Hematopoietic multipotent progenitor cell treated with erythropoietin and hydrocortisone succinate and interleukin-3 and kit ligand, for 4 days (in vitro differentiated cells): ENCODE measurements around the gene SST.
A peak's percentile ranks its signal among the peaks of the same experiment; 100 is the strongest.

ENCODE experiments used
- DNase-seq: peaks from one replicate; pipeline ENCODE4 v3.0.0-alpha.2; 2015

Gene SST

DNA sequence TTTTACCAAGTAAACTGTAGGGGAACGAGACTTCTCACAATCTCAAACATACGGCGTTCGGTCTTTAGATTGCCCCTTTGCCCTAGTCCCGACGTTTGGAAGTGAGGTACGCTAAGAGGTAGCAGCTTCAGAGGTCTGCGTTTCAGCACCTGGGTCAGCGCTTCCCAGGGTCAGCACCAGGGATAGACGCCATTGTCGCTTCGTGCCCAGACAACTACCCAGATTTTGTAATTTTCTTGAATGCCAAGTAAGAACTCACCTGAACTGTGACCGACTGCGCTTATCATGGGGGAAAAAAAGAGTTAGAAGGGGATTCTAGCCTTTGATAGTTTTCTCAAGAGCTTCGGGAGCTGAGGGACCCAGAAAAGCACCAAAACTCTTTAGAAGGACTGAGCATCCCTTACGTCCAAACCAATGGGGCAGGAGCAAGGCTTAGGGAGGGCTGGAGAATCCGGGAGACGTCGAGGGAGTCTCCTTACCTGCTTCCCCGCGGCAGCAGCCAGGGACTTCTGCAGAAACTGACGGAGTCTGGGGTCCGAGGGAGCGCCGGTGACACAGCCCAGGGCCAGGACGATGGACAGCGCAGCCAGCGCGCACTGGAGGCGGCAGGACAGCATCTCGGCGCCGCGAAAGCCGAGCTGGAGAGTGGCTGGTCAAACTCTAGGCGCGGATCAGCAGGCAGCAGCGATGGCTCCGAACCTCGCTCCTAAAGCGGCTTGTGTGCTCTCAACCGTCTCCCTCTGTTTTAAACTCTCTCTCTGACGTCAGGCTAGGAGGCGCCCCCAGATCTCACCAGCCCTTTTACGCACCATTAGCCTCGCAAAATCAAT, at the start of gene SST:
Gene SST, minus strand, starts transcription at position 720 of the 830 bp plus-strand sequence. Its CDS starts 103 bp downstream, at position 617.
- peak; percentile 79 for DNase-seq

DNA sequence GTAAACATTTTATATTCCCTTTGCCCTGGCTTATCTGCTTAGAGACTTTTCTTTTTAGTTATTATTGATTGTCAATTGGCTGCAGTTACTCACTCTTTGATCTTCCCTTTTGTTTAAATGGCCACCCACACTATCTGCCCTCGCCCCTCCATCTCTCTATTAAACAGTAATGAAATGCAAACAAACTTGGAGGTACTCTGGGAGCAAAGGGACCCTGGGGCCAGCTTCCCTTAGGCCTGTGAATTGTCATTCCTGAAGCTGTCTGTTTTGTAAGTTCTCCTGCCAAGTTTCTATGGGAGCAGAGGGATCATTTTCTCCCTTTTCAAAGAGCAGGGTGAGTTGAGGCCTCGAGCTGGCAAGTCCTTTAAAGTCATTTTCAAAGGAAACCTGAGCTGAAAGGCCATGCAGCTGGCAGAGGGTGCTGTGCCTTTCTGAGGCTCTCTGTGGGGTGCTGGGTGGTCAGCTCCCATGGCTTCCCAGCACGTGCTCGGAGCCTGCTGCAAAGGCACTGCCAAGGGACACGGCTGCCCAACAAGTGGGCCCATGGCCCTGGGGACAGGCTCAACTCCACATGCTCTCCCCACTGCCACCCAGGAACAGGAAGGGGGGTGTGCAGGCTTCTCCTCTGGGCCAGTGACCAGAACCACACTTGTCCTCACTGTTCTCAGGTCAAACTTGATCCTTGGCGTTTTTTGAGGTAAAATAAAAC, 49.6 kb upstream of the SST start:
- no peak for DNase-seq

DNA sequence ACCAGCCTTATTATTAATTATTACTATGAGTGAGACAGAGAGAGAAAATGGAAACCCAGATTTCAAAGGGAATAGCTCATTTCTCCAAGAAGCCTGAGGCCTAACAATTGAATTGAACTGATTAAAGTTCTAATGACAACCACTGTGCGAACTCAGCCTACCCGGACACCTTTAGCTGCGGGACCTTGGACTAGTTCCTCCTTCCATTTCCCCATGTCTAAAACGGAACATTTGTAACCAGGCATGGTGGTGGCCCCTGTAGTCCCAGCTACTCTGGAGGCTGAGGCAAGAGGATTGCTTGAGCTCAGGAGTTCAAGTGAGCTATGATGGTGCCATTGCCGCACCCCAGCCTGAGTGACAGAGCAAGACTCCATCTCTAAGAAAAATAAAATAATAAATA, 48.6 kb upstream of the SST start:
- no peak for DNase-seq

DNA sequence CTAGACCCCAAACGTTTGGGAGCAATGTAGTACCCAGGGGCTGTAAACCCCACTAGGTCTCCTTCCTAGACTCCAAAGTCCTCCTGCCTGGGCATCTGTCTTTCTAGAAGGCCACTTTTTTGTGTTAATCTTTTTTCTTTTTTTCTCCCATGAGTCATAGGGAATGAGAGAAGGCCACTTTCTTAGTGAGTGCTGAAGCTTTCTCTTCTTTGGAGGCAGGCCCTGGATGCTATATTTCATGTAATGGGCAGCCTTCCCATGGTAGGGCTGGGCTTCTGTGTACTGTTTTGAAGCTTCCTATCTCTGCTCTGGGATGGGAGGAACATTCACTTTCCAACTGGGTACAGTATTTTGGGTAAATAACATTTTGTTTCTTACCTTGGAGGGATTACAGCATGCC, 47.4 kb upstream of the SST start:
- no peak for DNase-seq

DNA sequence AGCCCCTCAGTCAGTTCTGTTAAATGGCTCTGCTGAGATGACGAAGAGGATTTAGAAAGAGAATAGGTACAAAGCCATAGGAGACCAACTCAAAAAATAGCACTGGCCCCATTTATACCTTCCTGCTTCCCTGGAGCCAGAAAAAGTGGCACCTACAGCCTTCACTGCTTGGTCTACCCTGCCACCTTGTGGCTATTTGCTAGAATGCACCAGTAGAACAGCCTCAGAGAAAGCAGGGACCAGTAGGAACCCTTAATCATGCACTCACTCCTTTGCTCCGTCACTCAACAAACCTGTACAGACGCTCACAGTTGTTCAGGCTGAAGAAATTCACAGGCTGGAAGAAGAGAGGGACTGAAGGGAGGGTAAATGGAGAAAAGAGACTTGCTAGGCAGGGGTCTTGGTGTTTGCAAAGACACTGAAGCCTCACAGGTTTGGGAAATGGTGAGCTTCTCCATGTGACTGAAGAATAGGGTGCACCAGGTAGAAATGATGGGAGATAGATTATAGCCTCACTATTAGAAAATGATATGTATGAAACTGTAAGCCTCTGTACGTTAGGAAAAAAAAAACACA, 44.3 kb upstream of the SST start:
- DNase-seq, result peak; percentile 85

DNA sequence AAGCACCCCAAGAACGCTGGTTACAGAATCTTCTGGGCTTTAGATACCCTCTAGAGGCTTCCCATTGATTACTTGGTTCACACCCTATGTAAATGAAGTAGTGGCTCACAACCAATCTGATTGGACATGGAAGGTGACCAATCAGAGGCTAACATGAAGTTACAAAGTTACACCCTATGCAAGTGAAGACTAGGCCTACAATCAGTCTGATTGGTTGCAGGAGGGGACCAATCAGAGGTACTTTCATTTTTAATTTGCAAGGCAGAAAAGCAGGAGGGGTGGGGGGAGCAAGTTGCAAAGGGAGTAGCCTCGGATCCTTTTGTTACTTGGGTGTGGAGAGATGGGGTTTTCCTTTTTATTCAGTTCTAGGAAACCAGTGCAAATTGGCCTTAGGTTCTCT, 43.3 kb upstream of the SST start:
- peak; percentile 45 for DNase-seq

DNA sequence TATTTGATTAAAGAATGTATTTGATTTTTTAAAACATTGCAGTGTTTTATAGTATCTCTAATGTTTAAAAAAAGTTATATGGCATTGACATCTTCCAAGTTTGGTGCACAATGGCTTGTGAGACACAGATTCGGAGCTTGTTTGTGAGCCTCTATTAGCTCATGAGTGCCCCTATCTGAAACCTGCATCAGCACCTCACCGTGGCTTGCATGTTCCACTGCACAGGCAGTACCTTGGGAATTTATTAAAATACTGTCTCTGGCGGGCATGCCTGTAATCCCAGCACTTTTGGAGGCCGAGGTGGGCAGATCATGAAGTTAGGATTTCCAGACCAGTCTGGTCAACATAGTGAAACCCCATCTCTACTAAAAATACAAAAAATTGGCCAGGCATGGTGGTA, 39.0 kb upstream of the SST start:
- no peak for DNase-seq

DNA sequence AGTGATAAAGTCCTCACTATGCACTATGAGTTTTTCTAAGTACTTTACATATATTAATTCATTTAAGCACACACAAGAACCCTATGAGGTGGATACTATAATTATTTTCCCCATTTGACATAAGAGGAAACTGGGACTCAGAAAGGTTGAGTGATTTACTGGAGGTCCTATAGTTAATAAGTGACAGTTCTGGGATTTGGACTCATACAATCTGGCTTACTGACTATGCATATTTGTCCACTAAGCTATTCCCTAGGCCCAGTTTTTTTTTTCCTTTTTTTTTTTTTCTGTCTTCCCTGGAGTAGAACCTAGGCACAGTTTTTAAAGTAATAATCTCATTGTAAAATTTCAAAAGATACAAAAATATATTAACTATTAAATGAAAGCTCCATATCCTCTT, 38.5 kb upstream of the SST start:
- DNase-seq, result no peak

DNA sequence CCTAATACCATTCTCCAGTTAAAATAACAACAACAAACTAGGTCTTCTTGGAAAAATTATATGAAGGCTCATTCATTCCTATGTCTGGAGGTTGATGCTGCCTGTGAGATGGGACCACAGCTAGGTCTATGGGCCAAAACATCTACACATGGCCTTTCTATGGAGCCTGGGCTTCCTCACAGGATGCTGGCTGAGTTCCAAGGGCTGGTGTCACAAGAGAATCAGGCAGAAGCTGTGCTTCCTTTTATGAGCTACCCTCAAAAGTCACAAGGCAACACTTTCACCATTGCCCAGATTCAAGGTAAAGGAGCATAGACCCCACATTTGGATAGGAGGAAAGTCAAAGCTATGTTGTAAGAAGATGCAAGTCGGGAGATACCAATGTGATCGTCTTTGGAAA, 36.8 kb upstream of the SST start:
- DNase-seq, result peak; percentile 59

DNA sequence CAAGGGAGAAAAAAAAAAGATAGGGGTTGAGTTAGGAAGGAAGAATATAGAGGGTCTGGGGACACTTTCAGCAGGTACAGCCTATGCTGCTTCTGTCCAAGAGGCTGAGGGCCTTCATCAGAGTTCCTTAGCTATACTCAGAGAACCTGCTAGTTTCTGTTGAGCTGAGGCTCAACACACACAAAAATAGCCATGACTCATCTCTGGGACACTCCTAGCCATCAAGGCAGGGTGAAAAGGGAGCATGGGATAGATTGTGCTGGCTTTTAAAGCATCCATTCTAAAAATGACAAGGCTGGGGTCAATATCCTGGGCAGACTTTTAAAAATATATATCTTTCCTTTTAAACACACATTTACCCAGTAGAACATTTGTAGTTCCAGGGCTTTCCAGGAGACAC, 35.0 kb upstream of the SST start:
- DNase-seq, result no peak

DNA sequence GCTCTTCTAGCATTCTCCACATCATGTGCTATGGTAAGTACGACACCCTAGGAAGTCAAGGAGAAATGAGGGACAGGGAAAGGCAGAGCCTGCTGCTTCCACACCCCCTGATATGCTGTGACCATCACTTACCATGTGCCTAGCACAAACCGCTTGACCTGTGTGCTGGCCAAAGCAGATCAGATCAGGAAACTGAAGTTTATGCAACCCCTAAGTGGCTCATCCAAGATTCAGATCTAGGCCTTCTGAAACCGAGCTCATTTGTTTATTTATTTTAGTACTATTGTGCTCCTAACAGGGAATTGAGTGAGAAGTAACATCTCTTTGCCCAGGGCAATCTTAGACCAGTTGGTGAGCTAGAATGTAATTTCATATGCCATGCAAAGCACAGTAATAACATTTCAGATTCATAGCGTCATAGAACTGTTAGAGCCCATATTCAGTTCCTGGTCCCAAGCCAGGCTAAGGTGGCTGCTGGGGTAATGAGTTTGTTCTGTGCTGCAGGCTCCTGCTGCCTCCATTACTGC, 32.4 kb upstream of the SST start, which contains the start of gene RTP2:
Gene RTP2, minus strand, starts transcription at position 51 of the 527 bp plus-strand sequence. CDS start 429 bp downstream, outside the sequence.
- DNase-seq, result no peak

DNA sequence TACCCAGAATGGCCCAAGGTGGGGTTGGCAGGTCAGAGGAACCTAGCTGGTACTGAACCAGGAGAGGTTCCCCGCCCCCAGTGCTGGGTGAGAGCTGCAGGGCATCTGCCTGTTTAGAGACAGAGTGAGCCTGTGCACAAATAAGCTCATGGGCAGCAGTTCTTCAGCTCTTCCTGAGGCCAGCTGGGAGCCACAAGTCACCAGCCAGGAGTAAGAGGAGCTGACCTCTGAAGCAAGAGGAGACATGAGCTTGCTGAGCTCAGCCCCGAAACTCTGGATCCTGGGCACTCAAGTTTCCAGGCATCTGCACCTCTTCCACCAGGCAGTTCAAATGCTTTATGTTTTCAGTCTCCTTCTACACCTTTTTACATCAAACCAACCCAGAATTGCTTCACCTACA, 30.1 kb upstream of the SST start:
- no peak for DNase-seq

DNA sequence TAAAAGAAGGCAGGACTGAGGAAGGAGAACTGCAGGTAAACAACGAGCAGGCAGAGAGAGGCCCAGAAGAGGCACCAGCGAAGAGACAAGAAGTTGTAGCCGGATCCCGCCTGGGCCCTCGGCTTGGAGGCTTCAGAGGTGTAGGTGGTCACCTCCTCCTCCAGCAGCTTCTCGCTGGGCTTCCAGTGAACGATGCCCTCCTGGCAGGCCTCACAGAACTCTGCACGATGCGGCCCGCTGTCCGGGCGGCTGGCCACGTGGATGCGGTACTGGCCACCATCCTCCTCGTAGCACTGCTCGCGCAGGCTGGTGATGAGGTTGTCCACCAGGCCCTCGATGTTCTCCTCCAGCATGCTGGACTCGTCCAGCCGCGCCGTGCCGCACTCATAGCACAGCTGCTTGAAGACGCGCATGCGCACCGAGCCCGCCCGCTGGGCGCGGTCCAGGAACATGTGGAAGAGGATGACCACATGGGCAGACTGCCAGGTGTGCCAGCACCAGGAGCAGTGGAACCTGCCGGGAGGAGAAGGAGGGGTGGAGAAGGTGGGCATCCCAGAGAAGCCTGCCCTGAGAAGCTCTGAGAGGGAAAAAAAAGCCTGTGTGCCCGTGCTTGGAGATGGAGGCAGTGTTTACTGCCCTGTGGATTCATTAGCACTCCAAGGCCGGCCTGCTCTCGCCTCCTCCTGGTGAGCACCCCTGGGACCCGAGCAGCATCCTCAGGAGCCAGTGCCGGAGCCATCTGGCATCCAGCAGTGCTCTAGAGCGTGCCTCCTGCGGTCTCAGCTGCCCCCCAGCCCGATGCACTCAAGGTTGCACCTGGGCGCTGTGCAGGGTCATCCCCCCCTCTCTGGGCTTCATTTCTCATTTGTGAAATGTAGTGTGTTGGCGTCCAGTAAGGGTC, 28.6 kb upstream of the SST start:
- DNase-seq, result no peak

DNA sequence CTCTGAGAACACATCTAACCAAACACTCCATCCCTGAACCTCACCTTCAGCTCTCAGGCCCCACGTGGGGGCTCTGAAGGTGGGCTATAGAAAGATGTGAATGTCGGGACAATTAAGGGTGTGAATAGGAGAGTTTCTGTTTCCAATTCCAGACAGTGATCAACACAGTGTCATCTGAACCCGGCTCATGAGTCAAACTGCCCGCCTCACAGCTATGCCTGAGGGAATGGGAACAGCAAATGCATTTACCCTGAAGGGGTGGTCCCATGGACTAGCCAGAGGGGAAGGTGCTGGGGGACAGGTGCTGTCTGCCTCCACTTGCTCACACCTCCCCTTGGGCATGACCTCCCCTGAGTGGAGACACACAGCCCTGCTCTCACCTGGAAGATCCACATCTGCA, 25.8 kb upstream of the SST start:
- no peak for DNase-seq

DNA sequence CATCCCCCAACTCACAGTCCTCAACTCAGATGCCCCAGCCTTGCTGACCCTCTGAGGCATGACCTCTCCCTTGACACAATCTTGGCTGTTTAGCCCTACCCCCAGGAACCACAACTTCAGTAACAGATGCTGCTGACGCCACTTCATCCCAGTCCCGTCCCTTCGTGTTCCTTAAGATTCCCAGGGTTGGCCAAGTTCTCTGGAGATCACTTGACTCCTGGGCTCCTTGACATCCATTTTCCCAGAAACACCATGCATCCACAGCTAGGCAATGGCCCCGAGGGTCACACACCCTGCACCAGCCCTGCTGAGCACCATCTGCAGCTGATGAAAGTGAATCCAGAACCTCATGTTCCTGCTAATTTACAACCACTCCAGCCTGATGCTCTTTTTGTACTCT, 25.3 kb upstream of the SST start:
- DNase-seq, result no peak

DNA sequence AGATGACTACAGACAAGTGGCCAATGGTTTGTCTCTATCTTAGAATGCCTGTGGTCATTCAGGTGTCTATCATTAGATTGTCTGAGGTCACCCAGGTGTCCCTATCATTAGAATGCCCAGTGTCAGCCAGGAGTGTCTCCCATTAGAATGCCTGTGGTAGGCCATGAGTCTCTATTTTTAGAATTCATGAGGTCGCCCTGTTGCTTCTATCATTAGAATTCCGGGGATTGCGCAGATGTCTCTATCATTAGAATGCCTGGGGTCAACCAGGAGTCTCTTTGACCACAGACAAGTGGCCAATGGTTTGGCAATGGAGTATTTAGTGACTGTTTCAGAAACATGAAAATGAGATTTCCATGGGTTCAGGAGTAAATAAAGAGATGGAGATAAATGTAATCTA, 24.6 kb upstream of the SST start:
- no peak for DNase-seq

DNA sequence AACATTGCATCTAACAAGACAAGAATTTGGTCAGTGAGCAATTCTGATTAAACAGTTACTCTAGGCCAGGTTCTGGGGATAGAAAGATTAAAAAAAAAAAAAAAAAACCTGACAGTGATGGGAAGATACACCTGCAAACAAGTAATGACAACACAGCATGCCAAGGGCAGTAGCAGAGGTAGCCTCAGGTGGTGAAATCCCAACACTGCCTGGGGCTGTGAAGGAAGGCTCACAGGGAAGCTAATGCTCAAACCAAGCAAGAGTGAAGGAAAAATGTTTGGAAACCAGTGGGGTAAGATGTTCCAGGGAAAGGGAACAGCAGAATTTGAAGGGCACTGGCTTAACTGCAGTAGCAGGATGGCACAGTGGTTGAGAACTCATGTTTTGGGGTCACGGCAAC, 23.2 kb upstream of the SST start:
- no peak for DNase-seq

DNA sequence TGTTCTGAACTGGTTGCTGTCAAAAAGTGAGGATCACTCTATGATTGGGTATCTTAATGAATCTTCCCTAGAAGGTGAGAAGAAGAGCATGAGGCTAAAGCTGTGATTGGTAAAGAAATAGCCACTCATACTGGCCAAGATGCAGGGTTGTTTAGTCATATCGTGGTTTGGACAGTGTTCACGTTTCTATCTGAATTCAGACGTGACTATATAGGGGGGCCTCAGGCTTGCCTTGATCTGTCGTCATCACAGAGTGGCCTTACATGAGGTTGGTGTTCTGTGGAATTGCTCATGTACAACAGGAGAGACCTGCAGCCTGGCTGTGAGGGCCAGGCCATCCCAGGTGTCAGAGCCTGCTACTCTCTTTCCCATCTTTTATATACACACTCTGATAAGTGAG, 19.8 kb upstream of the SST start:
- no peak for DNase-seq

DNA sequence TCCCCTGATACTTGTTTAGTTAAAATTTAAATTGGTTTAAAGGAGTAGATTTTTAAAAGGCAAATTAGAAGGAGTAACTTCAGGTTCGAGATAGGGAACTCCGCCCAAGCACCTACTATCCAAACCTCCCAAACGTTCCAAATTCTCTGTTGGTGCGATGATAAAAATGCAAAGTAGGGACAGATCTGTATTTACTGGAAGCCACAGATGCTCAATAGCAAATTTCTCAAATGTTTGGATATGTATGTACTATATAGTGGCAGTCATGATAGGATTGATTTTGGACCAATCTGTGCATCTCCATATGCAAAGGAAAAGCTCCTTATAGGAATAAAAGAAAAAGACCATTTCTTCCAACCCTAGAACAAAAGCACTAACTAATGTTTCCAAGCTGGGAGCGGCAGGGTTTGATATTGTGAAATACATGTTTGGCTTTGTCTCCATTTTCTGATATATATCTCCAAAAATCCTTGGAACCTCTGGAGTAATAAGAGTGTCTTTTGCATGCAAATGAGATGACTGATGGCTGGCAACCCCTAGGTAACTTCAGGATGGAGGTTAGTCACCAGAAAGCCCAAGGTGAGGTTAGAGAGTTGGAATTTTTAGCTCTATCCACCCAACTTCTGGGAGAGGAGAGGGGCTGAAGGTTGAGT, 16.6 kb upstream of the SST start:
- DNase-seq, result no peak

DNA sequence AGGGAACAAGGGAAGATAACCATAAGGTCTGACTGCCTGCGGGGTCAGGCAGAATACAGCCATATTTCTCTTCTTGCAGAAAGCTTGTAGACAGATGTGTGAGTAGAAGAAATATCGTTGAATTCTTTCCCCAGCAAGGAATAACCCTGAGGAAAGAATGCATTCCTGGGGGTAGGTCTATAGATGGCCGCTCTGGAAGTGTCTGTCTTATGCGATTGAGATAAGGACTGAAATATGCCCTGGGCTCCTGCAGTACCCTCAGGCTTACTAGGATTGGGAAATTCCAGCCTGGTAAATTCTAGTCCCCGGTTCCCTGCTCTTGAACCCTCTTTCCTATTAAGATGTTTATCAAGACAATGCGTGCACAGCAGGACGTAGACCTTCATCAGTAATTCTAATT, 15.8 kb upstream of the SST start:
- DNase-seq, result no peak

DNA sequence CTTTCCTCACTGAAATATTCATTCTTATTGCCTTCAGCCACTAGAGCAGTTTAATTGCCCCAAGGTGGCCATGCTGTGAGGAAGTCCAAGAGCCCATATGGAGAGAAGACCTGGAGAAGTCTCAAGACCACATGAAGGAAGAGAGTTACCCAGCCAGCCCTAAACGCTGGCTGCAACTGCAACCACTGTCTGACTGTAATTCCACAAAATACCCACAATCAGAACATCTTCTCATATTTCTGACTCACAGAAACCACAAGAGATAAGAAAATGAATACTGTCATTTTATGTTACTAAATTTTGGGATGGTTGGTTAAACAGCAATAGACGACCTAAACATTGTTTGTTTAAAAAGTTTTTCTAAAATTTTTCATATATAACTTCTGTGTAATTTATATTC, 14.7 kb upstream of the SST start:
- DNase-seq, result peak; percentile 54

DNA sequence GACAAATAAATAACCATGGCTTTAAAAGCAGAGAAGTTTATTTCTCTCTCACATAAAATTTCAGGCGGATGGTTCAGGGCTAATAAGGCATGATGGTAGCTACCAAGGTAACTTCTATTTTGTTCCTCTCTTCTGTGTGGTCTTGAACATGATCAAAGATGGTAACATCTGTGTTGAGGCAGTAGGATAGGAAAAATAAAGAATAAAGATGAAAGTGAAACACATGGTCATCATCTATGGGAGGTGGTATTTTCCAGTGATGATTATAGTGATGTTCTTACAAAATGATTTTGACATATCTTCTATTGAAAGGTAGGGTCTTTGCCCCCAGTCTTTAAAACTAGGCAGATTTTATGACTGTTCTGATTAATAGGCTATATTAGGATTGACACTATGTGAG, 14.2 kb upstream of the SST start:
- no peak for DNase-seq
